NCI-H187 (cell line): ENCODE data around the gene GPR158.

Experiments used
- DNase-seq, 2 experiments: peaks; one replicate each; lab custom pipeline; 2025; lab: John Stamatoyannopoulos, UW

GPR158 gene

GRCh38 chr10:25578061-25578460, 403.3 kb downstream of the GPR158 start:
- DNase-seq: no peak

DNA sequence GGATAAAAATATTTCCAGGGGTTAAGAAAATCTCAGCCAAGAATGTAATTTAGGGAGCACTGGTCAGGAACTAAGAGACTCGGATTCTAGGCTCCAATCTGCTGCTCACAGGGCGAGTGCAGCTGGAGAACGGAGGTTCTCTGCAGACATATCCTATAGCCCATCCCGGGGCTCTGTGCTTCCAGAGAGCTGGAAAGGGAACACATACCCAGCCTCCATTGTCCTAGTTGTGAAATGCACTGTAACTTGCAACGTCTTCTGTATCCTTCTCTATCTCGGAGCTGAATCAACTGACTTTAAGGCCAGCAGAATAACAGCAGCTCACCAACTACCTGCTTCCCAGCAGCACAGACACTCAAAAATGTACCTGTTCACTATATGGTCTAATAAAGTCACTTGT, 408.2 kb downstream of the GPR158 start:
- no peak for DNase-seq

DNA sequence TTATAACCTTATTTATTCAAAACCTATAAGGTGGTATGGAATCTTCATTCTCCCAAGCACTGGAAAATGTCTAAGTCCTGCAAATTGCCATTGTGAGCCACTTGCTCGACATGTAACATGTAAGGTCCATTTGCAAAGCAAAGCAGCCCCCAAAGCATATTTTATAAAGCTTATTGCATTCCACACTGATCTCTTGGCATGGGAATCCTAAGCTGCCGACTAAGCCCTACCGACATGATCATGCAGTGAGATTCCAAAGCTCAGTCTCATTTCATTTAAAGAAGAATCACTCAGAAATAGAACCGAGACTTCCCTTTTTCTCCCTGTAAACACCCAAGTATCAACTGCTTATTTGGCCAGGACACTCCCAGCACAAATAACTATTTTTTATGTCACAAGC, 425.9 kb downstream of the GPR158 start:
- no peak for DNase-seq

DNA sequence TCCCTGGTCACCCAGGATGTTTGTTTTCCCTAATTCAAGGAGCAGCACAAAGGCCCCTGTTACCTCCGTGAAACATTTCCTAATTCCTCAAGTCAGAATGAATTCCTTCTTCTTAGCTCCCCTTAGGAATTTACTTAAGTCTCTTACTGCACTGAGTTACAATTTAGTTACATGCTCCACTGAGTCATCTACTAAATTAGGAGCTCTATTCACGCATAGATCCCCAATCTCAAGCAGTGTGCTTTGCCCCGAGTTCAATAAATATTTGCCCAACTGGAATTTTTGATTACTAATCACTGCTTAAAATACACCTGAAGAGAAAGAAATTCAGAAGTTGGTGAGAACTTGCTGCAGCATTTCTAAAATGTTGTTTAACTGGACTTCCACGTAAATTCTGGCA, 429.8 kb downstream of the GPR158 start:
- DNase-seq: no peak

- no peak for DNase-seq
Observed at GRCh38 chr10:25614652-25615051, 439.9 kb downstream of the GPR158 start.

GRCh38 chr10:25615926-25616325, 441.1 kb downstream of the GPR158 start:
- no peak for DNase-seq

GRCh38 chr10:25616903-25617592, 442.2 kb downstream of the GPR158 start:
- no peak for DNase-seq

DNA sequence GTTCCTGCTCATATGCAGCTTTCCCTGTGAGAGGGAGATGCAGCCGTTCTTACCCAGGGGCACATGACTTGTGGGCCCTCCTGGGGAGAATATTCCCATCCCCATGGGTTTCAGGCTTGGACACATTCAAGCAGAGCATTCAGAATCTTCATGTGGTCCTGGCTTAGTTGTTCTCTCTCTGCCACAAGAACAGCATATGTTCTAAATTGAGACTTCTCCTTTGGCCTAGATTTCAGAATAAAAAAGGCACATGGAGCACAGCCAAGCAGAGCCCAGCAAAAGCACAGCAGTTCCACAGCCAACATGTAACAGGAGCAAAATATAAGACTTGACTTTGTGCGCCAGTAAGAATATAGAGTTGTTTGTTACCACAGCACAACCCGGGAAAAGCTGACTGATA, 452.8 kb downstream of the GPR158 start:
- no peak for DNase-seq

GRCh38 chr10:25629333-25629732, 454.5 kb downstream of the GPR158 start:
- DNase-seq: no peak

- DNase-seq: no peak
Observed at GRCh38 chr10:25631471-25631870, 456.7 kb downstream of the GPR158 start.

DNA sequence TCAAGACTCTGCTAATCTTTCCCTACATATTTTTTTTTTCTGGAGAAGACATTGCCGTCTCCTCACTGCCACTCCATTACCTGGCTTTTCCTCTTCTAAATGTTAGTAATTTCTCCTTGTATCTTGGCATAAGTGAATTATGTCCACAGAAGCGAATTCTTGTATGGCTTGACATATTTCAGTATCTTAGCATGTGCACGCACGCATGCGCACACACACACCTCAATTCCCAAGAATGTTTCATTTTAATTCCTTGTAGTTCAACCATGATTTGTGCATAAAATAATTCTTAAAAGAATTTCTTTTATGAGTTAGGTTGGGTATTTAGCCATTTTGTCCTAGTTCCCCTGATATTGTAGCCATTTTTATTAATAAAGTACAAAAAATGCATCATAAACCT, 458.0 kb downstream of the GPR158 start:
- DNase-seq: no peak

DNA sequence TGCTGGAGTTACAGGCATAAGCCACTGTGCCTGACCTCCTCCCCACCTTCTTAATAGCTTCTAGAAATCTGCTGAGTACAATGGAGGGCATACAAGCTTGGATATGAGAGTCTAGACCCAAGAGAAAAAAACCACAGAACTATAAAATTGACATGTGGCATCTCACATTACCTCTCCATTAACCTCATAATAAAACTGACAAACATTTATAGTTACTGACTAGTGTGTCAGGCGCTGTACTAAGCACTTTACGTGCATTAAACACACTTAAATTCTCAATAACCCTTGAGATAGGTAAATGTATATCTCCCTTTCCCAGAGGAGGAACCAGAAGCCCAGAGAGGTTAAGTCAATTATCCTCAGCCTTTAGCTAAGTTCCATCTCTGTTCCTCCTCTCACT, 458.7 kb downstream of the GPR158 start:
- DNase-seq: peak; percentile 2 to 4

DNA sequence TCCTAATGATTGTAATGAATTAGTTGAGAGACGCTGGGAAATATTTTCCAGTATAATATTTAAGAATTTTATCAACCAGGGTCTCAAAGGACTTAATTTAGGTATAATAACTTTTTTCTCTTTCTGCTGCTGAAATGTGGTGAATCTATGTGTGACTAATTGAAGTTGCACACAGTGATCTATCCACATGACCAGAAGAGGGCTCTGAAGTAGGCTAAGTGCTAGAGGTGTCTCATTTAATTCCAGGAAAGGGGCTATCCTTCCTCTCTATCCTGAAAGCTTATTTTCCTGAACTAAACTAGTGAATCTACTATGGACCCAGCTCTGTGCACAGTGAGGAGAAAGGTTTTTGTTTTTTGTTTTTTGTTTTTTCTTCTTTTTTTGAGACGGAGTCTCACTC, 464.8 kb downstream of the GPR158 start:
- no peak for DNase-seq

- no peak for DNase-seq
Observed at GRCh38 chr10:25641595-25641994, 466.8 kb downstream of the GPR158 start.

DNA sequence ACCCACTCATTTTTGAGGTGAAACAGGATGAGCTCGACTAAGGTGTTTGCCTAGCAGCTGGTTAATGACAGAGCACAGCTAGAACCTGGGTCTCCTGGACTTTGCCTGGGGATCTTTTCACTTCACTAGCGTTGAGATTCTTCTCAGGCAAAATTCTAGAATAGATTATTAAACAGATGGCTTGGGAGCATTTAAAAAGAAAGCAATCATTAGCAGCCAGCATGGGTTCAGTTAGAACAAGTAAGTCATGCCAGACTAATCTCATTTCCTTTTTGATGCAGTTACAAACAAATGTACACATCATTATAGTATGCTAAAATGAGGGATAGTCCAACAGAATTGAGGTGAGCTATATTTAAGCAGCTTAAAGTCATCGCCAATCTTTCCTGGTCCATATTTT, 467.9 kb downstream of the GPR158 start:
- DNase-seq: no peak

DNA sequence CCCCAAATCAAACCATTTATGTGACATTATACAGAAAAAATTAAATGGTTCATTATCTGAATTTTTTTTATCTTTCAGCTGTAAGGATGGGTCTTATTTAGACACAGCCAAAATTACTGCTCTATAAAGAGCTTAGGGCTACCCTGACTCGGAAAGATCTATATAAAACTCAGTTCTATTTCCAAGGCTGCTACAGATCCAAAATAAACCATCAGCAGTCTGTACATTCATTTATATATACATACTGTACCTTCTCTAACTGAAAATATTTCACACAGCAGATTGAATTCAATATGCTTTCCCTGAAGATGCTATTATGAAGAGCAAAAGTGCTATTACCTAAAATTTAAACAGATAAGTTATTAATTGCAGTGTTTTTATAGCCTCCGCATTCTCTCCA, 471.6 kb downstream of the GPR158 start:
- DNase-seq: no peak

- DNase-seq: no peak
Observed at GRCh38 chr10:25651534-25651933, 476.7 kb downstream of the GPR158 start.
